ENCODE measurements around the gene MYO18A.
"Not testable (repeated sequence)": the region's sequence is repeated elsewhere in the genome, so short reads cannot be mapped to it uniquely, and the experiment has no call there.

The MYO18A gene

DNA sequence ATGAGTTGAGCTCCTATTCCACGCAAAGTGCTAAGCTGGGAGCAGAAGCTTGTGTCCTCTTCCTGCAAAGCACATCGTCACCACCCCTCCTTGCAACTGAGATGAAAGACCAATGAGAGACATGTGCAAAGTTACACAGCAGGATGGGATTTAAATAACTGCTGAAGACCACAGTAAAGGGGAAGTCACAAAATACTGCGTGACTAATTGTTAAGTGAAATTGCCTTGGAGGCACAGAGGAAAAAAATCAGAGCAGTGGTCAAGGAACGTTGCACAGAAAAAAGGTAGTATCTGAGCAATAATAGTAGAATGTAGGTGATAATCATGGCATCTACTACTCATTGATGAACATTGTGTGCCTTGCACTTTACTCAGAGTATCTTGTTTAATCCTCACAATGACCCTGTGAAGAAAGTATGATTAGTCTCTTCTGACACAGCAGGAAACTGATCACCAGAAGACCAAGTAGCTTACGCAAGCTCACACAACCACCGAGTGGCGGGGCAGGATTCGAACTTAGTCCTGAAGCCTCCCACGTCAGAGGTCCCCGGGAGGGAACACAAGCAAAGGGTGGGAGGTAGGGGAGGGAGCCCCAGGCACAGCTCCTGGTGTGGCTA is 15.4 kb upstream of the MYO18A start:
- DNase-seq = no peak

- DNase-seq = no peak
Observed at GRCh38 chr17:29194669-29195068, 14.5 kb upstream of the MYO18A start.

DNA sequence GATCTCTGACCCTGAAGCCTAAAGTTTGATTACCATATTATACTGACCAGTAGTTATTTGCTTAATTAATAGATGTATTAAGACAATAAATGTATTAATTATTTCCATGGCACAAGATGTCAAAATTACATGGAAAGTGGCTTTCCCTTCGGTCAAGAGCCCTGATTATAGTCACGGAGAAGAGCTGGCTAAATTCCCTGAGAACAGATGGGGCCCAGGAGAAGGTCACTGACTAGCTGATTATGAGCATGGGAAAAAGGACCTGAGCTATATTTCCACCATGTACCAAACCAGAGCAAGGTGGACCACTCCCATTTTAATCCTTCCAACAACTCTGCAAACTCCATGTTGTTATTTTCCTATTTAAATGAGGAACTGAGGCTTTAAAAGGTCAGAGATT is 12.9 kb upstream of the MYO18A start:
- DNase-seq = no peak

DNA sequence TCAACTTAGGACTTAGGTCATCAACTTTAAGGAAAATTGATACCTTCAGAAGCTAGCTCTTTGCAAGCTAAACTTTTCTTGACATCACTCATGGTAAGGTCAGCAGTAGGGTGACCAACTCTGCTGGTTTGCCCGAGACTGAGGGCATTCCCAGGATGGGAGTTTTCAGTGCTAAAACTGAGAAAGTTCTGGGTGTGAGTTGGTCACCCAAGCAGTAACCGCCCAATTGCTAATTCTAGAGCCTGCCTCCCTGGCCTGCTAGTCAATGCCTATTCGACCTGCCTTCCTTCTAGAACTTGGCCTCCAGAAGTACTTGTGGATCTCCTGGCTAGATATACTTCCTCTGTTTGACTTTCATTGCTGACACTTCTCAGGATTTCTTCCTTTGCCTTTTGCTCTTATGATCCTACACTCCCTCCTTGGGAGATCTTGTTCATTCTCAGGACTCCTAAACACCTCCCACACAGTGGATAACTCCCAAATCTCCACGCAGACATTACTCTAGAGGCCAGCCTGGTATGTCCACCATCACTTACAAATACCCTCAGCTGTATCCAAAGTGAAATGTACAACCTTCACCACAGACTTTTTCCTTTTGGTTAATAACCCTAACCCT is 10.5 kb upstream of the MYO18A start:
- no peak for DNase-seq

DNA sequence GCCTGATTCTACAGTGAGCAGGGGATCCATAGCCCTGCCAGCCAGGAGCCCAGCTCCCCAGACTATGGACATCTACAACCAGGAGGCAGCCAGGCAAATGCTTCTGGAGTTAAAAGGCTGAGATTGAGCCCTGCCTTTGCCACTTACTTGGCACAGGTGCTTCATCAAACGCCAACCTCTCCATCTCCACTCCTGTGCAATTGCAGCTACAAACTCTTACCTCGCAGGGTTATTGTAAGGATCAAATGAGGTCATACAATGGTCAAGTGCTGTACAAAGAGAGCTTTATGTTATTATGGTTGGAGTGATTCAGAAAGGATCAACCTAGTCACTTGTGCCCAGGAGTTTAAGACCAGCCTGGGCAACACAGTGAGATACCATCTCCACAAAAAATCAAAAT is 9.8 kb upstream of the MYO18A start:
- no peak for DNase-seq

DNA sequence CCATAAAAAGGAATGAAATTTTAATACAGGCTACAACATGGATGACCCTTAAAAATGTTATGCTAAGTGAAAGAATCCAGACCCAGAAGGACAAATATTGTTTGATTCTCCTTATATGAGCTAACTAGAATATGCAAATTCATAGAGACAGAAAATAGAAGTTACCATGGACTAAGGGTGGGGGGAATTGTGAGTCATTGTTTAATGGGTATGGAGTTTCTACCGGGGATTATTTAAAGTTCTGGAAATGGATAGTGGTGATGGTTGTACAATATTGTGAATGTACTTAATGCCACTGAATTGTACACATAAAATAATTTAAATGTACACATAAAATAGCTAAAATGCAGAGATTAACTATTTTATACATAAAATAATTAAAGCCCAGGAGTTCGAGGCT is 9.2 kb upstream of the MYO18A start:
- DNase-seq = no peak

- no peak for DNase-seq
Observed at GRCh38 chr17:29181226-29181625, 1.0 kb upstream of the MYO18A start.

- DNase-seq = no peak
Observed at GRCh38 chr17:29180788-29181160, 576 bp upstream of the MYO18A start.

DNA sequence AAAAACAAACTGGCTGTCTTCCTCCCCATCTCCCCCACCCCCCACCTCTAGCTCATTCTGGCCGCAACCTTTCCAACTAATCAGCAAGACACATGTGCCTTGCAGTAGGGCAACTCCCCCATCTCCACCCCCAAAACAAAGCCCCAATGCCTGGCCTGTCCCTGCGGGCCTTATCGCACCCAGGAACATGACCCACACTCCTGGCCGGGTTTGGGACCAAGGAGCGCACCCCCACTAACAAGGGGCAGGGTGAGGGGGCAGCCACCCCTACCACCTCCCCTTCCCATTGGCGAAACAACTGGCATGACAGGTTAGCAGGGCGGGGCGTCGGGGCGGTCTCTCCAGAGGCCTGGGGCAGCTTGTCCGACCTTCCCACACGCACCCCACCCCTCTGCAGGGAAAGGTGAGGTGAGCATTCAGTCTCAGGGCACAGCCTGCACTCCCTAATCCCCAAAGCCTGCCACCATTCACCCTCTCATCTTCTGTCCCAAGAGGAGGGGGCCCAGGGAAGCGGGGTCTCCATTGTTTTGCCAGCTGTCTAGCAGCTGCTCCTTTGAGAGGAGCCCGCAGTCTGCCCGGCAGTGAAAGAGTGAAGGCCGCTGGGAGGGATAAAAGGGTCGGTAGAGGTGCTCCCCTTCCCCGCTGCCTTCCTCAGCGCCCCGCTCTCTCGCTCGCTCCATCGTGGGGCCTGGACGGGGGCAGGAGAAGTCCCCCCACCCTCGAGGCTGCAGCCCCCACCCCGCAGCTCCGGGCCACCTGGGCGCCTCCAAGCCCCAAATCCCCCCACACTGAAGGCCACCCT is 765 bp downstream of the MYO18A start:
- DNase-seq = peak; percentile 43

DNA sequence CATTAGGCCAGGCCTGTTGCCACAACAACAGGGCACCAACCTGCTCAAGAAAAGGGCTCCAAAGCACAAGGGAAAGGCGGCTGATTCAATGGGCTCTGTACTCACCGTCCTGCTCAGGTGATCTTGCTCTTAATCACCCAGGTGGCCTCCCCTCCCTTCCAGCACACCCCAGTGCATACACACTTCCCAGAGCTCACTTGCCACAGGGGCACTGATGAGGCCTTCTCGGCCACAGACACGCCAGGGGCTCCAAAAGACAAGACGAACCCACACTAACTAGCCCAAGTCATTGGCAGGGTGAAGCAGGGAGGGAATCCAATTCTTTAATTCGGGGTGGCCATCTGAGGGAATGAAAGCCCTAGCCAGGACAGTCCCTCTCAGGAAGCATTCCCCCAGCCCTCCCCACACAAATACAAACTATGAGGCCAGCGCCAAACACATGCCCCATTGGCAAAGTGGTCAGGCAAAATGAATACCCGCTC is 1.4 kb downstream of the MYO18A start:
- no peak for DNase-seq

DNA sequence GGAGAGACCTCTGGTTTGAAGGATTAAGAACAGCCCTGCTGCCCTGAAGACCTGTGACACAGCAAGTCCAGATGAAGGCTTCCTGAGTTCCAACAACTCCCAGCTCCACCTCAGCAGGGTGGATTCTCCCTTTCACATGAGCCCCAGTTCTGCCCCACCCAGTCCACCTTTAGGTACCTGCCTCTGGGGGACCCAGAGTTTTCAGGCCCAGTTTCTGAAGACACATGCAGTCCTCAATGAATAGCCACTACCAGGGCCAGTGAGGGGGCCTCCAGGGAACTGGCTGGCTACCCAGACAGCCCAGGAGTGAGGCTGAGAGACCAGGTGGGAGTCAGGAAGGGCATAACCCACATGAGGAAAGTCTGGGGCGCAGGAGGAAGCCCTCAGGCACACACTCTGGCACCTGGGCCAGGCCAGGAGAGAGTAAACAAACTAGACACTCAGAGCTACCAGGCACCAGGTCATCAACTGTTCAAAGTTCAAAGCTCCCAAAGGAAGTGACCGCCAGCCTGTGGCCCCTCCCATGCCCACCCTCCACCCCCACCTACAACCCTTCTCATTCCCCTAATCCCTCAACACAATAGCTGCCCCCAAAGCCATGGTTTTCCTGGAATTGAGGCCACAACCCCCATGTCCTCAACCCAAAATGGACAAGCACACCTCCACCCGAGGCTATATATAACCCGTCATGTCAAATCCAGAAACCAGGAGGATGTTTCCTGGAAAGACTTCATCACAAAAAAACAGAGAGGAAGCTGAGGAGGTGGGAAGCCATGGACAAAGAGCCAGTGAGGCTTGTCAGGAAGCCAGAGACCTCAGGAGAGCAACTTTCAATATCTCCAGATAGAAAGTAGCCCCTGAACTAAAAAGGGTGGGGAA is 2.1 kb downstream of the MYO18A start:
- DNase-seq = peak; percentile 20

DNA sequence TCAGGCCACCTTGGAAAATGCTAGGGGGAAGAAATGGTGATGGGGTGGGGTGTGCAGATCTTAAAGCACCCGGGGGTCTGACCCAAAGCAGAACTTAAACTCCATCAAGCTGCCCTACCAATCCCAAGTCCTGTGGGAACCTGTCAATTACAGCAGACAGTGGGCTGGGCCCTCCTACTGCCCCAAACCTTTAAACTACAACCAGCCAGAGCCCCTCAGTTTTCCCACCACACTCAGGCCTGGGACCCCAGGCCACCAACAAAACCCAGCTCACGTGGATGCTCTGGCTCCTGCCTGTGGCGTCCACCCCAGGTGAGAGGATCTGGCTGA is 2.7 kb downstream of the MYO18A start:
- DNase-seq = no peak

- DNase-seq = no peak
Observed at GRCh38 chr17:29176558-29177351, 3.4 kb downstream of the MYO18A start.

DNA sequence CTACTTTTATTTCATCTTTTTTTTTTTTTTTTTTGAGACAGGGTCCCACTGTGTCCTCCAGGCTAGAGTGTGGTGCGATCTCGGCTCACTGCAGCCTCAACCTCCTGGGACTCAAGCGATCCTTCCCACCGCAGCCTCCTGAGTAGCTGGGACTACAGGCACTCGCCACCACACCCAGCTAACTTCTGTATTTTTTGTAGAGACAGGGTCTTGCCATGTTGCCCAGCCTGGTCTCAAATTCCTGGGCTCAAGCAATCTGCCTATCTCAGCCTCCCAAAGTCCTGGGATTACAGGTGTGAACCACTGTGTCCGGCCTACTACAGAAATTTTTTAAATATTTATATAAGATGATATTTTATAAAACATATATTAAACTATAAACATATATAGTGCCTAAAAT is 4.8 kb downstream of the MYO18A start:
- DNase-seq = no peak

DNA sequence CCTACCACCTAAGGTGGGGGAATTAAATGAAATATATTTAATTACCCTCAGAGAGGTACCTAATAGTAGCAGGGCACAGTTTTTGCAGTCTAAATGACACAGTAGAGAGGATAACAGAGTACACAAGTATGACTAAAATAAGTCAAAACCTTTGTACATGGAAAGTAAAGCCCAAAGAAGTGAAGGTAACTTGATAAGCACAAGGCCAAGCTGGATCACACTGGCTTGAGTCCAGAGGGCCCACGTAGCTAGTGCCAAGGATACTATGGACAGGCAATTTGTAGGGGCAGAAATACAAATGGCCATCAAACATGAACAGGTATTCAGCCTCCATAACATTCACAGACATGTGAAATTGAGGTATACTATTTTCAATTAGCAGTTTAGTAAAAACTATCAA is 7.6 kb downstream of the MYO18A start:
- no peak for DNase-seq

GRCh38 chr17:29170682-29171081 is 9.5 kb downstream of the MYO18A start:
- DNase-seq = no peak

DNA sequence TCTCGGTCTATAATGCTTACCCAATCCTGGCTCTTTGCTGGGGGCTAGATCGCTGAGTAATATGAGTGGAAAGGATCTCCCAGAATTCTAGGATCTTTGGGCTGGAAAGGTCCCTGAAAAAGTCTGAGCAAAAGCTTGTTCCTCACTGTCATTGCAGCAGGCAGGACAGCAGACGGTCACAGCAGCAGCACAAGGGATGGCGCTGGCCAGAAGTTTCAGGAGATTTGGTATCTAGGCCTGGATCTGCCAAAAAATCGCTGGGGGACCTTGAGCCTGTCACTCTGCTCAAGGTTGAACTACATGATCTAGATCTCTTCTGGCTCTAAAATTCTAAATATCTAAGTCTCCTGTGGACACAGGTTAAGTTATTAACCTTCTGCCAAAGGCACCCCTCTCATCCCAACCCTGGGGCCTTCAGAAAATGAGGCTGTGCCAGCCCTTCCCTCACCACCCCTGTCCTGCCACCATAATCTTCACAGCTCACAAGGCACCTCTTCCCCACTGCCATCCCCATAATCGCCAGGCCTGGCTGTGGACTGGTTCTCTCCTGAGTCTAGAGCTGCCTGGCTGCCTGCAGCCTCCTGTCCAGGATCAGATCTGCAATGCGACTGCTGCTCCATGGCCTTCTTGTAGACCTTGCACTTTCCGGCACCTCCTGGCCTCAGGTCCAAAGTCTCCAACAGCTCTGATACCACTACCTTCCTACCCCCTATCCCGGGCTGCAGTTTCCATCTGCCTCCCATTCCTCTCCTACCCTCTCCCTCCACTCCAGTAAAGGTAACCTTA is 10.2 kb downstream of the MYO18A start:
- no peak for DNase-seq

GRCh38 chr17:29168759-29169126 is 11.5 kb downstream of the MYO18A start:
- not testable (repeated sequence) for DNase-seq

DNA sequence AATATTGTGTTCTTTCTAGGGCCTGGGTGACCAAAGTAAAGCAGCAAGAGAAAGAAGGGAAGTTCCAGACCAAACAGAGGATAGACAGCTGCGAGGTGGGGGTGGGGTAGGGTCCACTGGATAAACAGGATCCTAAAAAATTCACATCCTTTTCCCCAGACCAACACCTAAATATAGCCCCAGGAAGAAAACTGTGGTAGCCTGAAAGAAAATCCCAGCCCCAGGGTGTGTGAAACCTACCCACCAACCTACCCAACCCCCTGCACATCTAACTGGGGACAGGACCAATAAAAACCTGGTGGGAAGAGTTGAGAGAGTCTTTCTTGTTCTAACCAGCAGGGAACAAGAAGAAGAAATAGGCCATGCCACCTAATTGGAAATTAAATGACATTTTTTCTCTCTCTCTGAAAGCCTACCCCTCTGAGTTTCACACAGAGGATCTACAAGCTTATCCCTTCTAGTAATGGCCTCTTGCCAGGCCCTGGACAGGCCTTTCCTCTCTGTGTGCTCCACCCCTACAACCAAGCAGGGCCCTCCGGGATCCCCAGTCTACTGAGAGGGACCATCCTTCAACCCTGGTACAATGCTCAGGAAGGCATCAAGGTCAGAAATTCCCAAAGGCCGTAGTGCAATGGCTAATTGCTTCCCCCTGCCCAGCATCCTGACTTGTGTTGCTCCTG is 12.0 kb downstream of the MYO18A start:
- no peak for DNase-seq

- no peak for DNase-seq
Observed at GRCh38 chr17:29167393-29168078, 12.7 kb downstream of the MYO18A start.
